ENCODE data around the gene BLVRB.
A peak's percentile ranks its signal among the peaks of the same experiment; 100 is the strongest.

BLVRB gene

GRCh38 chr19:40423938-40424337 is 41.6 kb downstream of the BLVRB start:
- TF ChIP-seq, protein P1, sequence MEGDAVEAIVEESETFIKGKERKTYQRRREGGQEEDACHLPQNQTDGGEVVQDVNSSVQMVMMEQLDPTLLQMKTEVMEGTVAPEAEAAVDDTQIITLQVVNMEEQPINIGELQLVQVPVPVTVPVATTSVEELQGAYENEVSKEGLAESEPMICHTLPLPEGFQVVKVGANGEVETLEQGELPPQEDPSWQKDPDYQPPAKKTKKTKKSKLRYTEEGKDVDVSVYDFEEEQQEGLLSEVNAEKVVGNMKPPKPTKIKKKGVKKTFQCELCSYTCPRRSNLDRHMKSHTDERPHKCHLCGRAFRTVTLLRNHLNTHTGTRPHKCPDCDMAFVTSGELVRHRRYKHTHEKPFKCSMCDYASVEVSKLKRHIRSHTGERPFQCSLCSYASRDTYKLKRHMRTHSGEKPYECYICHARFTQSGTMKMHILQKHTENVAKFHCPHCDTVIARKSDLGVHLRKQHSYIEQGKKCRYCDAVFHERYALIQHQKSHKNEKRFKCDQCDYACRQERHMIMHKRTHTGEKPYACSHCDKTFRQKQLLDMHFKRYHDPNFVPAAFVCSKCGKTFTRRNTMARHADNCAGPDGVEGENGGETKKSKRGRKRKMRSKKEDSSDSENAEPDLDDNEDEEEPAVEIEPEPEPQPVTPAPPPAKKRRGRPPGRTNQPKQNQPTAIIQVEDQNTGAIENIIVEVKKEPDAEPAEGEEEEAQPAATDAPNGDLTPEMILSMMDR (conservative IDR thresholded peaks at IDR 0.05; ENCODE audit: control insufficient read depth, insufficient read depth, low read depth, low read length): no peak
- DNase-seq (ENCODE audit: low read depth): no peak

DNA sequence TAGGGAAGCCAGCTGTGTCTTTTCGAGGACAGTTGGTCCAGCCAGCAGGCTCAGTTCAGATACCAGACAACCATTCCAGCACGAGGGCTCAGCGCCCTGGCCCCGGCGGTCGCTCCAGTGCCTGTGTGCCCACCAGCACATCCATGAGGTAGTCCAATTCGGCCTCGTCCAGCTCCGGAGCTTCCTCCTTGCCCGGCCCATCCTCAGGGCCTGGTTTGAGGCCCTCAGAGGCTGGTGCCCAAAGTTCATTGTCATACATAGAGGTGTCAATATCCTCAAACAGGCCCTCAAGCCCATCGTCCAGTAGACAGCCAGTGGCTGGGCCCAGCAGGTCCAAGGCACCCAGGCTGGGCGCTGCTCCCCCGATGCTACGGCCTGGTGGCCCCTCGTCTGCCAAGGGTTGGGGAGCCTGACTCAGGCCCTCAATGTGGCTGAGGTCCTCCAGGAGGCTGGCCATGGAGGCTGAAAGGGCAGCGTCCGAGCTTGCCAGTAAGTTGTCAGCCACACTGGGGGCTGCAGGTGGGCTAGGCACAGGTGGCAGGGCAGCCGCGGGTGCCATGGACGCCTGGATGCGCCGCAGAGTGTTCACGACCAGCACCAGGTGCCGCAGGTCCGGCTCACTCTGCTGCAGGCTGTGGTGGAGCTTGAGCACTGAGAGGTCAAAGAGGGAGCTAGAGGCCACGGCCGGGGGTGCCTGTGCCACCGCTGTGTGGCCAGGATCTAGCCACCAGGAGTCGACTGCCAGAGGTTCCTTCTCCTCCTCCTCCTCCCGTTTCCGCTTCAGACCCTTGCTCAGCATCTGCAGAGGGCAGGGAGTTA is 42.6 kb downstream of the BLVRB start:
- no peak for DNase-seq (ENCODE audit: low read depth)
- TF ChIP-seq, protein P1 (conservative IDR thresholded peaks at IDR 0.05; ENCODE audit: control insufficient read depth, insufficient read depth, low read depth, low read length): no peak
- no peak overlapping the region for H3K4me3 ChIP-seq (ENCODE audit: control insufficient read depth, low read depth, low read length)

More at GRCh38 chr19:40423938-40424337, 41.6 kb downstream of the BLVRB start:
- H3K4me3 ChIP-seq (ENCODE audit: control insufficient read depth, low read depth, low read length): peak overlapping the region; percentile 93

DNA sequence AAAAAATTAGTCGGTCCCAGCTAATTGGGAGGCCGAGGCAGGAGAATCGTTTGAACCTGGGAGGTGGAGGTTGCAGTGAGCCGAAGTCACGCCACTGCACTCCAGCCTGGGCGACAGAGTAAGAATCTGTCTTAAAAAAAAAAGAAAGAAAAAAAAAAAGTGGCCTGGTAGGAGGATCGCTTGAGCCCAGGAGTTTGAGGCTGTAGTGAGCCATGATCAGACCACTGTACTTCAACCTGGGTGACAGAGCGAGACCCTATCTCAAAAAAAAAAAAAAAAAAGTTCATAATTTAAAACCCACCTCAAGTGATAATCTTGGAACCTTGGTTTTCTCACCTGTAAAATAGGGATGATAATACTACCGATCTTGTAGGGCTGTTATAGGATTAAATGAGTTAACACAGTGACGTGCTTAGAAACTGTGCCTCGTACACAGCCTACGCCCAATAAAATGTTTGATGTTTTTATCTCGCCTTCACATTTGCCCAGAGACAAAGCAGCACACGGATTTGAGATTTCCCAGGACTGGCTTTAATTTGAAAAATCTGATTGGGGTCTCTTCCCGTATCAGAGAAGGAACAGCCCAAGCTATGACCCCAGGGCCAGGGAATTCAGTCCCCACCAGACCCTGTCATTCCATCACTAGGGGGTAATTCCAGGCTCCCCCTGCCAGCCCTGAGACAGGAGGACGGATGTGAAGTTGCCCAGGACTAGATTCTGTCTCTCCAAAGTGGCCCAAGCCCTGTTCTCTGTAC is 43.4 kb downstream of the BLVRB start:
- no peak for DNase-seq (ENCODE audit: low read depth)
- TF ChIP-seq, protein P1 (conservative IDR thresholded peaks at IDR 0.05; ENCODE audit: control insufficient read depth, insufficient read depth, low read depth, low read length): no peak
- H3K4me3 ChIP-seq (ENCODE audit: control insufficient read depth, low read depth, low read length): no peak overlapping the region

DNA sequence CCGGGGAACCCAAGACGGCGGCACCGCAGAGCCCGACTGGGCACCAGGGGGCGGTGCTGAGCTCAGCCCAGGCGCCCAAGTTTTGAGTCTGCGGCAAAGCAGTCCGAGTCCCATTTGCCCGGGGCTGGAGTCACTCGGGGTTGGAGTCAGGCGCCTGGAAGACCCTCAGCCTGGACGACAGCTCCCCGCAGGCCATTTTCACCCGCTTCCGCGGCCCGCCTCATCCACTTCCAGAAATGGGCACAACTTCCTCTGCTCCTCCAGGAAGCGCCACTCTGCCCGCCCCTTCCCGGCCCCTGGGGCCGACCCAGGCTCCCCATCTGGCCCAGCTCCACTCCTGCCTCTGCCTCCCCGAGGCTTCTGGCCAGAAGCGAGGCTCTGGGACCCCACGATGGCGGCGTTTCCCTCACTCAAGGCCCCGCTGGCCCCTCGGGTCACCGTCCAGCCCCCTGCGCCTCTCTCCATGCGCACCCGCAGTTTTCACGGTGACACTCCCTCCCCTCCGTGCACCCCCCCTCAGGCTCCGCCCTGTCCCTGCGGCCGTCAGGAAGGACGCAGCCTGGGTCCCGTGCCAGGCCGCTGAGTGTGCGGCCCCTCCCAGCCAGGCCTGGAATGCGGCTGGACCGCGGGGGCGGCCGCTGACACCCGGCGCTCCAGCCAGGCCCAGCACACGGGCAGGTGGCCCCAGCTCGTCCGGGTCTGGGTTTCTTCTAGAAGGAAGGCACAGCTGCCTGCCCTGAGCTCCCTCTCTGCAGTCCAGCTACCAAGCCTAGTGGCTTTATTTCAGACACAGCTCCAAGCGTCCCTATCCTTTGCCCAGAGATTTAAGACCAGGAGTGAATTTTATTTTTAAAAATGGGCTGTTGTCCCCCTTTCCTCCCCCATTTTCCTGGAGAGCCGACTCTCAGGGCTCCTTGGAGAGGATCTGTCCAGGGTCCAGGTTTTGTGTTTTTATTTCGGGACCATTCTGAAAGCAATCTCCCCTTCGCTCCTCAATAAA is 44.5 kb downstream of the BLVRB start:
- TF ChIP-seq, protein P1 (conservative IDR thresholded peaks at IDR 0.05; ENCODE audit: control insufficient read depth, insufficient read depth, low read depth, low read length): peak; percentile 87
- peak overlapping the region; percentile 68 for H3K4me3 ChIP-seq (ENCODE audit: control insufficient read depth, low read depth, low read length)
- peak; percentile 91 for DNase-seq (ENCODE audit: low read depth)

GRCh38 chr19:40420451-40420765 is 45.1 kb downstream of the BLVRB start:
- TF ChIP-seq, protein P1 (conservative IDR thresholded peaks at IDR 0.05; ENCODE audit: control insufficient read depth, insufficient read depth, low read depth, low read length): no peak

DNA sequence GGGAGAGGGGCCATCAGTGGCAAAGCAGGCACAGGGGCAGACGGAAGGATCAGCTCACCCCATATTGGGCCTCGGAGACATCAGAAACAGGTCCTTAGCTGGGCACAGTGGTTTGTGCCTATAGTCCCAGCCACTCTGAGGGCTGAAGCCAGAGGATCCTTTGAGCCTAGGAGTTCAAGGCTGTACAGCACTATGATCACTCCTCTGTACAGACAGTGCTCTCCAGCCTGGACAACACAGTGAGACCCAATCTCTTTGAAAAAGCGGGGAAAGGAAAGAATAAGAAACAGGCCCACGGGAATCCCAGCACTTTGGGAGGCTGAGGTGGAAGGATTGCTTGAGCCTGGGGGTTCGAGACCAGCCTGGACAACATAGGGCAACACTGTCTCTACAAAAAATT is 45.8 kb downstream of the BLVRB start:
- DNase-seq (ENCODE audit: low read depth): no peak
- TF ChIP-seq, protein P1 (conservative IDR thresholded peaks at IDR 0.05; ENCODE audit: control insufficient read depth, insufficient read depth, low read depth, low read length): no peak
- no peak overlapping the region for H3K4me3 ChIP-seq (ENCODE audit: control insufficient read depth, low read depth, low read length)

More at GRCh38 chr19:40420451-40420765, 45.1 kb downstream of the BLVRB start:
- no peak for DNase-seq (ENCODE audit: low read depth)
- peak overlapping the region; percentile 68 for H3K4me3 ChIP-seq (ENCODE audit: control insufficient read depth, low read depth, low read length)
